ENCODE measurements around the gene ENDOG.

- TF ChIP-seq CTCF (conservative IDR thresholded peaks at IDR 0.05 in 1 of 2, IDR thresholded peaks at IDR 0.05 in 1 of 2; ENCODE audit: extremely low read depth in 1 of 2, insufficient read depth in 1 of 2, low read depth in 1 of 2, low read length in 2 of 2) (no peak), EZH2 (IDR thresholded peaks at IDR 0.05; ENCODE audit: borderline replicate concordance, low read length) (no peak)
These were observed 32.9 kb upstream of the ENDOG start for GRCh38 chr9:128785427-128785826.

Measured in mammary epithelial cell (primary cell).